ENCODE measurements around the gene TRPC5OS.

Gene TRPC5OS

GRCh38 chrX:111881715-111882114, 5.7 kb downstream of the TRPC5OS start:
- no peak overlapping the region for H3K4me3 ChIP-seq (ENCODE audit: control insufficient read depth, low read depth, low read length)
- TF ChIP-seq CTCF (conservative IDR thresholded peaks at IDR 0.05; ENCODE audit: control insufficient read depth, insufficient read depth, low read depth, low read length) = no peak
- no peak for DNase-seq (ENCODE audit: low read depth)

GRCh38 chrX:111886678-111887077, 10.7 kb downstream of the TRPC5OS start:
- no peak for DNase-seq (ENCODE audit: low read depth)
- H3K4me3 ChIP-seq (ENCODE audit: control insufficient read depth, low read depth, low read length) = no peak overlapping the region

GRCh38 chrX:111888600-111888999, 12.6 kb downstream of the TRPC5OS start:
- DNase-seq (ENCODE audit: low read depth) = no peak
- no peak for TF ChIP-seq CTCF (conservative IDR thresholded peaks at IDR 0.05; ENCODE audit: control insufficient read depth, insufficient read depth, low read depth, low read length)

More at GRCh38 chrX:111886678-111887077, 10.7 kb downstream of the TRPC5OS start:
- TF ChIP-seq CTCF (conservative IDR thresholded peaks at IDR 0.05; ENCODE audit: control insufficient read depth, insufficient read depth, low read depth, low read length) = no peak

GRCh38 chrX:111892375-111892774, 16.4 kb downstream of the TRPC5OS start:
- TF ChIP-seq CTCF (conservative IDR thresholded peaks at IDR 0.05; ENCODE audit: control insufficient read depth, insufficient read depth, low read depth, low read length) = no peak
- DNase-seq (ENCODE audit: low read depth) = no peak
- H3K4me3 ChIP-seq (ENCODE audit: control insufficient read depth, low read depth, low read length) = no peak overlapping the region

More at GRCh38 chrX:111888600-111888999, 12.6 kb downstream of the TRPC5OS start:
- H3K4me3 ChIP-seq (ENCODE audit: control insufficient read depth, low read depth, low read length) = no peak overlapping the region

- no peak overlapping the region for H3K4me3 ChIP-seq (ENCODE audit: control insufficient read depth, low read depth, low read length)
- TF ChIP-seq CTCF (conservative IDR thresholded peaks at IDR 0.05; ENCODE audit: control insufficient read depth, insufficient read depth, low read depth, low read length) = no peak
- DNase-seq (ENCODE audit: low read depth) = no peak
Measured at GRCh38 chrX:111896148-111896547, 20.2 kb downstream of the TRPC5OS start.

- DNase-seq (ENCODE audit: low read depth) = peak; percentile 3
- TF ChIP-seq CTCF (conservative IDR thresholded peaks at IDR 0.05; ENCODE audit: control insufficient read depth, insufficient read depth, low read depth, low read length) = no peak
Measured at GRCh38 chrX:111914398-111915090, 38.6 kb downstream of the TRPC5OS start.

More at GRCh38 chrX:111914398-111915090, 38.6 kb downstream of the TRPC5OS start:
- H3K4me3 ChIP-seq (ENCODE audit: control insufficient read depth, low read depth, low read length) = no peak overlapping the region

All from fibroblast of mammary gland (primary cell).